ENCODE results near the gene SLC16A5.

DNA sequence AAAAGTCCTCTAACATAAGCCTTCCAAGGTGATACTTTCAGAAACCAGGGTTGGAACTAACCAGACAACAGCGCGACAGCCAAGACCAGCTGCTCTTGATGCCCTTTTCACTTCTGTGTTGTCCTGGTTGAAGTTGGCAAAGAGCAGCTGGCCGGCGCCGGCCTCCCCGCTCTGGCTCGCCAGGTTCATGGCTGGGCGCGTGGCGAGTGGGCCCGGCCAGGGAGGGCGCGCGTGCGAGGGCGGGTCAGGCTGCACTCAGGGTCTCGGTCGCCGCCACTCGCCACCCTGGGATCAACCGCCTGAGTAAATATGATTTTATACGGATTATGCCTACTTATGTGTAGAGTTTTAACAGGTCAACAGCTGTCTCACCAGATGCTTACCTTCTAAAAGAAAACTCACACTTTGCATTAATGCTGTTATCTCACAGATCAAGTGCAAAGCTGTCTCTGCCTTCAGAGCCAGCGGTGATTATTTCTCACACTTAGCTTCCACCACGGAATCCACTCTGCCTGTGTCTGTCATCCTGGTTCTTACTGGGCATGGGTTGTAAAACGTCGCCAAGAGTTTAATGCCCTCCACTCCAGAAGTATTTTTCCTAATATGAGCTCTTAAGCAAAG lies 27.2 kb upstream of the SLC16A5 start:
- TF ChIP-seq POLR2A (IDR thresholded peaks at IDR 0.05; ENCODE audit: low read length) (no peak), GATA1 (IDR thresholded peaks at IDR 0.05; ENCODE audit: low read depth, low read length) (no peak)

Data from erythroblast (primary cell).